Colonic mucosa (tissue), 4 donors: ENCODE data around the gene CUTA. TPM values are rescaled to one million over a fixed set of nuclear protein-coding genes. Genes with fewer than 3 reads are reported as not detected.
"Not testable (repeated sequence)": the region's sequence is repeated elsewhere in the genome, so short reads cannot be mapped to it uniquely, and the experiment has no call there.

Experiments
- DNase-seq: peaks from one replicate; pipeline ENCODE4 v3.0.0-alpha.2; 2020
- H3K27ac ChIP-seq: fragments of 200-600 bp; one replicate; pipeline ENCODE4 v1.8.0; 2021
- H3K27me3 ChIP-seq: fragments of 200-600 bp; one replicate; pipeline ENCODE4 v1.8.0; 2021
- H3K36me3 ChIP-seq: fragments of 200-600 bp; one replicate; pipeline ENCODE4 v1.8.0; 2021
- H3K4me1 ChIP-seq: fragments of 200-600 bp; one replicate; pipeline ENCODE4 v1.8.0; 2021; ENCODE audit warnings: mild to moderate bottlenecking
- H3K4me3 ChIP-seq: fragments of 200-600 bp; one replicate; pipeline ENCODE4 v1.8.0; 2021
- H3K9ac ChIP-seq, 2 donors: one replicate each; pipeline ENCODE4 v1.7.0; 2013; ENCODE audit warnings: control low read depth in 2 of 2, low read depth in 2 of 2, low read length in 2 of 2
- H3K9me3 ChIP-seq: fragments of 200-600 bp; one replicate; pipeline ENCODE4 v1.8.0; 2021
- intact Hi-C: fragments of 100-400 bp; cut with DNase I; formaldehyde crosslinking; loops from one replicate; pipeline ENCODE4 v1.14.1; 2022
- microRNA-seq: library from miRNA; unstranded; fragments of <30 nt; microRNA quantifications from one replicate; pipeline ENCODE4, GENCODE V29; 2019
- total RNA-seq, 2 donors: library from RNA; stranded (reverse); fragmentation: NEBNext Ultra II Directional in 1 of 2; extraction: Animal tissue kit (Norgen Biotek cat#: 25700) in 1 of 2; gene quantifications; one replicate each; pipeline ENCODE4 v1.2.1, GENCODE V29; 2021
- TF ChIP-seq, protein P1 (sequence below): fragments of 200-600 bp; IDR thresholded peaks from one replicate; pipeline ENCODE4 v1.8.0; 2022; ENCODE audit warnings: antibody characterized with exemption, mild to moderate bottlenecking
- donor health status: healthy.
- donor health status: DM: no; HTN: no; CAD: no.
- donor health status: DM: no; HTN: no; CAD: no.

The CUTA gene
- total RNA-seq, 2 donors from 2014 or later: 145 to 172 TPM

DNA sequence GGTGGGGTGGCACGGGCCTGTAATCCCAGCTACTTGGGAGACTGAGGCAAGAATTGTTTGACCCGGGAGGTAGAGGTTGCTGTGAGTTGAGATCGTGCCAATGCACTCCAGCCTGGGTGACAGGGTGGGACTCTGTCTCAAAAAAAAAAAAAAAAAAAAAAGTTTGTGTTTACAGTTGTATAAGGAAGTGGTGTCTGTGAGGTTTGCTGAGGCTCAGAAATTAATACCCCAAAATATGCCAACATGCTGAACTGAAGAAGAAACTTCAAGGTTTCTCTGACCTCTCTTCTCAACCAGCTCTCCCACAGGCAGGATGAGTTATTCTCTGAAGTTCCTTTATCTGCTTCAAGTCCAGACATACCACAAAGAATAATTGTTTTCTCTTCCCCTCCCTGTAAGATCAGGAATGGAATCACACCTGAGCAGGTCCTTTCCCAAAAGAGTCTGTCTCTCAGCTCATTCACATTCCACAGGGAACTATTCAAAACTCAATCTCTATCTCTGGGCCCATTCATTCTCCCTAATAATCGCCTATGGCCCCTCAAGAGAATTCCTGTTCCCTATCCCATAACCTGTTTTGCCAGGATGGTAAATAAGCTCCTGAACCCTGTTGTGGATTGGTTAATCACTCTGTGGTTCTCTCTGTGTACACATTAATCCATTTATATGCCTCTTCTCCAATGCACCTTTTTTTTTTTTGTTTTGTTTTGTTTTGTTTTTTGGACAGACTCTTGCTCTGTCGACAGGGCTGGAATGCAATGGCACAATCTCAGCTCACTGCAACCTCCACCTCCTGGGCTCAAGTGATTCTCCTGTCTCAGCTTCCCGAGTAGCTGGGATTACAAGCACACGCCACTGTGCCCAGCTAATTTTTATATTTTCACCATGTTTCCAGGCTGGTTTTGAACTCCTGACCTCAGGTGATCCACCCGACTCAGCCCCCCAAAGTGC is 43.7 kb downstream of the CUTA start:
- no peak overlapping the region for H3K27ac ChIP-seq
- no peak overlapping the region for H3K4me3 ChIP-seq
- DNase-seq: no peak
- H3K36me3 ChIP-seq: no peaks in the 10 kb centered on the region
- no peaks in the 10 kb centered on the region for H3K27me3 ChIP-seq
- no peaks in the 10 kb centered on the region for H3K4me1 ChIP-seq
- no peaks in the 10 kb centered on the region for H3K9me3 ChIP-seq
- intact Hi-C loops: no loop called here
- TF ChIP-seq, protein P1, sequence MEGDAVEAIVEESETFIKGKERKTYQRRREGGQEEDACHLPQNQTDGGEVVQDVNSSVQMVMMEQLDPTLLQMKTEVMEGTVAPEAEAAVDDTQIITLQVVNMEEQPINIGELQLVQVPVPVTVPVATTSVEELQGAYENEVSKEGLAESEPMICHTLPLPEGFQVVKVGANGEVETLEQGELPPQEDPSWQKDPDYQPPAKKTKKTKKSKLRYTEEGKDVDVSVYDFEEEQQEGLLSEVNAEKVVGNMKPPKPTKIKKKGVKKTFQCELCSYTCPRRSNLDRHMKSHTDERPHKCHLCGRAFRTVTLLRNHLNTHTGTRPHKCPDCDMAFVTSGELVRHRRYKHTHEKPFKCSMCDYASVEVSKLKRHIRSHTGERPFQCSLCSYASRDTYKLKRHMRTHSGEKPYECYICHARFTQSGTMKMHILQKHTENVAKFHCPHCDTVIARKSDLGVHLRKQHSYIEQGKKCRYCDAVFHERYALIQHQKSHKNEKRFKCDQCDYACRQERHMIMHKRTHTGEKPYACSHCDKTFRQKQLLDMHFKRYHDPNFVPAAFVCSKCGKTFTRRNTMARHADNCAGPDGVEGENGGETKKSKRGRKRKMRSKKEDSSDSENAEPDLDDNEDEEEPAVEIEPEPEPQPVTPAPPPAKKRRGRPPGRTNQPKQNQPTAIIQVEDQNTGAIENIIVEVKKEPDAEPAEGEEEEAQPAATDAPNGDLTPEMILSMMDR: no peak
- H3K9ac ChIP-seq: no peak overlapping the region

DNA sequence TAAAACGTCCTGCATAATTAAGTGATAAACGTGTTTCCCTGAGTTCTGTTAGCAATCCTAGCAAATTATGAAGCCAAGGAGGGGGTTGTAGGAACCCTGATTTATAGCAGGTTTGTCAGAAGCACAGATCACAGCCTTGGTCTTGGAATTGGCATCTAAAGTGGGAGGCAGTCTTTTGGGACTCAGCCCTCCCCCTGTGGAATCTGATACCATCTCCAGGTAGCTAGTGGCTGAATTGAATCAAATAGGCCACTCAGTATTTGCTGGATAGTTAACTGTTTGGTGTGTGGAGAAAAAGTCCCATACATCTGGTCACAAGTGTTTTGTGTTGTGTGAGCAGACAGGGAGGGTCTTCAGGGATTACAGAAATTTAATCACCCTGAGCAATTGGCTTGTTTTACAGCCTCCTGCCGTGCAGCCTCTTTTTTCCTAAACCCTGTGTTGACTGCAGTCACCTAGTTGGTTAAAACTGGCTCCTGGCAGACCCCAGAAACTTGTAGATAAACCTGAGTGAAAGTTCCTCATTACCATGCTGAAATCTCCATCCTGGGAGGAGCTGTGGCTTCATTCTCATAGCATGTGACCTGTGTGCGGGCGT is 45.3 kb downstream of the CUTA start:
- Histone ChIP-seq H3K9ac (peak overlapping the region in 1 of 2 donors; percentile 14), H3K27me3 (no peaks in the 10 kb centered on the region), H3K4me1 (no peaks in the 10 kb centered on the region), H3K4me3 (no peak overlapping the region), H3K27ac (no peak overlapping the region), H3K36me3 (no peaks in the 10 kb centered on the region), H3K9me3 (no peaks in the 10 kb centered on the region)
- intact Hi-C loops: no loop called here
- DNase-seq: no peak
- TF ChIP-seq, protein P1: no peak

DNA sequence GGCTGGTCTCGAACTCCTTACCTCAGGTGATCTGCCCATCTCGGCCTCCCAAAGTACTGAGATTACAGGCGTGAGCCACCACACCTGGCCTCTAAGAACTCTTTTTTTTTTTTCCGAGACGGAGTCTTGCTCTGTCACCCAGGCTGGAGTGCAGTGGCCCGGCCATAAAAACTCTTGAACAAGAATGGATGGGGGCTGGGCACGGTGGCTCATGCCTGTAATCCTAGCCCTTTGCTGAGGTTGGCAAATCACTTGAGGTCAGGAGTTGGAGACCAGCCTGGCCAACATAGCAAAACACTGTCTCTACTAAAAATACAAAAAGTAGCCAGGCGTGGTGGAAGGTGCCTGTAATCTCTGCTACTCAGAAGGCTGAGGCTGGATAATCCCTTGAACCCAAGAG is 46.0 kb downstream of the CUTA start:
- H3K9ac ChIP-seq, DNase-seq, H3K4me1 ChIP-seq, H3K27me3 ChIP-seq, H3K4me3 ChIP-seq, H3K36me3 ChIP-seq, intact Hi-C loops, H3K27ac ChIP-seq, H3K9me3 ChIP-seq: not testable (repeated sequence)

DNA sequence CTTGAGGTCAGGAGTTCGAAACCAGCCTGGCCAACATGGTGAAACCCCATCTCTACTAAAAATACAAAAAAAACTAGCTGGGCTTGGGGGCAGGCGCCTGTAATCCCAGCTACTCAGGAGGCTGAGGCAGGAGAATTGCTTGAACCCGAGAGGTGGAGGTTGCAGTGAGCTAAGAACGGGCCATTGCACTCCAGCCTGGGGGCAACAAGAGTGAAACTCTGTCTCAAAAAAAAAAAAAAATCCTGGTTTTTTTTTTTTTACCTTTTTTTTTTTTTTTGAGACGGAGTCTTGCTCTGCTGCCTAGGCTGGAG is 50.2 kb downstream of the CUTA start:
- H3K27me3 ChIP-seq, H3K9me3 ChIP-seq, DNase-seq, H3K36me3 ChIP-seq, intact Hi-C loops, H3K4me3 ChIP-seq, H3K27ac ChIP-seq, H3K9ac ChIP-seq, H3K4me1 ChIP-seq: not testable (repeated sequence)

DNA sequence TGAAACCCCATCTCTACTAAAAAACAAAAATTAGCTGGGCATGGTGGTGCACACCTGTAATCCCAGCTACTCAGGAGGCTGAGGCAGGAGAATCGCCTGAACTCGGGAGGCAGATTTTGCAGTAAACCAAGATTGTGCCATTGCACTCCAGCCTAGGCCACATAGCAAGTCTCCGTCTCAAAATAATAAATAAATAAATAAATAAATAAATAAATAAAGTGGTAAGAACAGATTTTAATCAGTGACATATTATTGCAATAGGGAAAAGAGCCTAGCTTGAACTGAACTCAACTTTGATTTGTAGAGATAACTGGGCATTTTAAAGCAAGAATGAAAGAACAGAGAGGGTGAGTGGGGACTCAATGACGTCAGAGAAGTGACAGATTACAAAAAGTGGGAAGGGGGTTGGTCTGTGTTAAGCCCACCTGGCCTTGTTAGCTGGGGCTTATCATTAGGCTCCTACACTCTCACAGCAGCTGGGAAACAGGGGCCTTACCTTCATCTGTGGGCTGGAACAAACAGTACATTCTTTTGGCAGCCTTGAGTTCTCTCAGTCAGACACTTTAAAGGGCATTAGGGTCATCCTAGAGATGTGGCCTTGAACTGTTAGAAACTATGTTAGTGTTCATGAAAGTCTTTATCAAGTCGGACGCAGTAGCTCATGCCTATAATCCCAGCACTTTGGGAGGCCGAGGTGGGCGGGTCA is 50.7 kb downstream of the CUTA start:
- no peaks in the 10 kb centered on the region for H3K4me1 ChIP-seq
- H3K36me3 ChIP-seq: no peaks in the 10 kb centered on the region
- TF ChIP-seq, protein P1: no peak
- no peaks in the 10 kb centered on the region for H3K9me3 ChIP-seq
- no peaks in the 10 kb centered on the region for H3K27me3 ChIP-seq
- H3K9ac ChIP-seq: no peak overlapping the region
- no peak overlapping the region for H3K27ac ChIP-seq
- no peak overlapping the region for H3K4me3 ChIP-seq
- no peak for DNase-seq
- intact Hi-C loops: no loop called here

Small RNA genes lying within 50 kb of the gene (microRNA-seq; reads per million reads assigned to microRNA genes)
- not detected for gene MIR5004

Other genes starting within 250 kb of the CUTA start
- gene COL11A2, start 225.6 kb downstream of the CUTA start, total RNA-seq: under 1 TPM; 0.13 to 0.44 TPM
- 10 to 100 TPM; 33.4 to 36.3 TPM for gene RXRB, start 217.4 kb downstream of the CUTA start, total RNA-seq
- gene SLC39A7, start 217.2 kb downstream of the CUTA start, total RNA-seq: 100 to 1,000 TPM; 170 to 212 TPM
- 10 to 100 TPM; 13.0 to 23.7 TPM for gene HSD17B8, start 213.5 kb downstream of the CUTA start, total RNA-seq
- 10 to 100 TPM; 24.8 to 30.9 TPM for gene RING1, start 209.6 kb downstream of the CUTA start, total RNA-seq
- 10 to 100 TPM; 48.4 to 73.2 TPM for gene VPS52, start 146.2 kb downstream of the CUTA start, total RNA-seq
- gene RPS18, start 146.0 kb downstream of the CUTA start, total RNA-seq: 1,000 to 10,000 TPM; 1,996 to 2,041 TPM
- gene B3GALT4, start 141.0 kb downstream of the CUTA start, total RNA-seq: 10 to 100 TPM; 22.0 to 26.4 TPM
- gene WDR46, start 128.9 kb downstream of the CUTA start, total RNA-seq: 10 to 100 TPM; 25.7 to 51.7 TPM
- gene PFDN6, start 128.5 kb downstream of the CUTA start, total RNA-seq: 10 to 100 TPM; 36.5 to 77.0 TPM
- gene RGL2, start 119.2 kb downstream of the CUTA start, total RNA-seq: 10 to 100 TPM; 29.9 to 34.7 TPM
- gene TAPBP, start 104.0 kb downstream of the CUTA start, total RNA-seq: 100 to 1,000 TPM; 204 to 235 TPM
- 10 to 100 TPM; 12.4 to 16.9 TPM for gene ZBTB22, start 100.4 kb downstream of the CUTA start, total RNA-seq
- gene DAXX, start 95.1 kb downstream of the CUTA start, total RNA-seq: 10 to 100 TPM; 38.7 to 46.7 TPM
- gene KIFC1, start 26.3 kb downstream of the CUTA start, total RNA-seq: 10 to 100 TPM; 15.8 to 74.6 TPM
- gene PHF1, start 7.1 kb downstream of the CUTA start, total RNA-seq: 10 to 100 TPM; 21.9 to 39.5 TPM
- 10 to 100 TPM in 1 of 2 donors, 1 to 10 TPM in 1; 5.3 to 10.4 TPM for gene SYNGAP1, start 2.0 kb upstream of the CUTA start, total RNA-seq
- 1 to 10 TPM; 4.8 to 8.1 TPM for gene ZBTB9, start 36.5 kb upstream of the CUTA start, total RNA-seq
- gene BAK1, start 162.2 kb upstream of the CUTA start, total RNA-seq: 10 to 100 TPM; 72.1 to 76.6 TPM
- 100 to 1,000 TPM in 1 of 2 donors, 10 to 100 TPM in 1; 86.2 to 119 TPM for gene ITPR3, start 203.2 kb upstream of the CUTA start, total RNA-seq